ENCODE measurements around the gene AUTS2.

The AUTS2 gene

DNA sequence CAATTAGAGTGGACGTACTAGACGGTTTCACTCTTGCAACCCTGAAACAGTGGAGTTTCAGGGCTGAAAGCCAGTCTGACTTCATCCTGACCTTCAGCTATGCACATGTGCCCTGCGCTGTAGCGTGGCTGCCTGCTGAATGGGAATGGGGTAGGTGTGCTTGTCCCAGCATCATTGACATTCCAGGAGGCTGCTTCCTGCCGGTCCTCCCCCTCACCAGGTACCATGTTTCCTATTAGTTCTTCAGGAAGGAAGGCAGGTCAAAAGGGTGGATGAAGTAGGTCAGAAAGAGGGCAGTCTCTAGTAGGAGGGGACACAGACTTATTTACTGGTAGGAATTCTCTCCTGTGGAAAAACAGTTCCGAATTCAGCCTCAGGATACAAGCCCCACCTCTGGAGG lies 981.9 kb downstream of the AUTS2 start:
- Histone ChIP-seq H3K9me3 (ENCODE audit: control insufficient read depth, insufficient read depth, low read length) (no peaks in the 10 kb centered on the region), H3K27me3 (ENCODE audit: control insufficient read depth, insufficient read depth, low read length) (no peaks in the 10 kb centered on the region), H3K36me3 (ENCODE audit: control insufficient read depth, insufficient read depth, low read length) (no peaks in the 10 kb centered on the region), H3K4me1 (ENCODE audit: control insufficient read depth, insufficient read depth, low read length) (peaks cover 3% of the 10 kb centered on the region), H3K4me3 (ENCODE audit: low read length) (no peak overlapping the region), H3K27ac (ENCODE audit: low read length) (no peak overlapping the region)
- no CpG with 5 or more reads among the region's 6 CpGs for WGBS (ENCODE audit: insufficient coverage, insufficient read length)
- no peak for DNase-seq (ENCODE audit: low read depth, low spot score)

DNA sequence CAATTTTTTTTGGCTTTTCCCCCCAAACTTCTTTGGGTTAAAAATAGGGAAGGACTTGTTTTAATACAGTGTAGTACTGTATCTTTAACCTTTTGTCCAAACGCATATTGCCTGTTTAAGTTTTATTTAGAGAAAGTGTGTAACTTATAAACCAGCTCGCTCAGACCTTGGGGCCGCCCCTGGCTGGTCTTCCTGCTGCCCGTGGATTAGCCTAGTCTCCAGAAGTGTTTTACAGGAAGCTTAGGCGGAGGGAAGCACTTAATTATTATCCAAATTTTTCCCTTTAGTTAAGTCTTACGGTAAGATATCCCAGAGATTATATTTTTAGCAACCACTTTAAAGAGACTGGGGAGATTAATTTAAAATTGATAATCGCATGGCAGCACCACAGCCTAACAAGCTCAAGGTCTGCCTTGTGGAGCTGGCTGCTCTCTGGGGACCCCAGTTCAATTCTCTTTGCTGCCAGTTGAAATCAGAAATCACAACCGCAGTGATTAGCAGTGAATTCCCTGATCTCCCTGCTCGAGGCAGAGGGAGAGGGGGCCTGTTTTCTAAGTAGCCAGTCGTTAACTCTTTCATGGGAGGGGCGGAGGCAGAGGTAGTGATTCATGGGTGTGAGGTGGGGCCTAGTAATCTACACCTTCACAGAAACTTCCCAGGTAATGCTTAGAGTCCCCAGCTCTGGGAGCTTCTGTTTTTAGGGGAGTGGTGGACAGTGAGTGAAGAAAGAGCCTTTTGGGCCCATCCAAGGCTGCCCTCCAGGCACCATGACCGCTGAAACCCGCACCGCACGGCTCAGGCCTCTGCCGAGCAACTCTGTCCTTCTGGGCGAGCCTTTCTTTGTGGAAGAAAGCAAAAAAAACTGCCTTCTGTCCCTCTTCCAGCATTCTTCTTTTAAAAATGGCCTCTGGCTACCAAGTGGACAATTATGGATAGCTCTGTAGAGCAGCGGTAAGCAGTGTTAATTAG lies 984.9 kb downstream of the AUTS2 start:
- Histone ChIP-seq H3K36me3 (ENCODE audit: control insufficient read depth, insufficient read depth, low read length) (no peaks in the 10 kb centered on the region), H3K4me1 (ENCODE audit: control insufficient read depth, insufficient read depth, low read length) (peaks cover 3% of the 10 kb centered on the region), H3K27me3 (ENCODE audit: control insufficient read depth, insufficient read depth, low read length) (no peaks in the 10 kb centered on the region), H3K4me3 (ENCODE audit: low read length) (no peak overlapping the region), H3K27ac (ENCODE audit: low read length) (no peak overlapping the region), H3K9me3 (ENCODE audit: control insufficient read depth, insufficient read depth, low read length) (no peaks in the 10 kb centered on the region)
- WGBS (ENCODE audit: insufficient coverage, insufficient read length), result no CpG with 5 or more reads among the region's 18 CpGs
- no peak for DNase-seq (ENCODE audit: low read depth, low spot score)

DNA sequence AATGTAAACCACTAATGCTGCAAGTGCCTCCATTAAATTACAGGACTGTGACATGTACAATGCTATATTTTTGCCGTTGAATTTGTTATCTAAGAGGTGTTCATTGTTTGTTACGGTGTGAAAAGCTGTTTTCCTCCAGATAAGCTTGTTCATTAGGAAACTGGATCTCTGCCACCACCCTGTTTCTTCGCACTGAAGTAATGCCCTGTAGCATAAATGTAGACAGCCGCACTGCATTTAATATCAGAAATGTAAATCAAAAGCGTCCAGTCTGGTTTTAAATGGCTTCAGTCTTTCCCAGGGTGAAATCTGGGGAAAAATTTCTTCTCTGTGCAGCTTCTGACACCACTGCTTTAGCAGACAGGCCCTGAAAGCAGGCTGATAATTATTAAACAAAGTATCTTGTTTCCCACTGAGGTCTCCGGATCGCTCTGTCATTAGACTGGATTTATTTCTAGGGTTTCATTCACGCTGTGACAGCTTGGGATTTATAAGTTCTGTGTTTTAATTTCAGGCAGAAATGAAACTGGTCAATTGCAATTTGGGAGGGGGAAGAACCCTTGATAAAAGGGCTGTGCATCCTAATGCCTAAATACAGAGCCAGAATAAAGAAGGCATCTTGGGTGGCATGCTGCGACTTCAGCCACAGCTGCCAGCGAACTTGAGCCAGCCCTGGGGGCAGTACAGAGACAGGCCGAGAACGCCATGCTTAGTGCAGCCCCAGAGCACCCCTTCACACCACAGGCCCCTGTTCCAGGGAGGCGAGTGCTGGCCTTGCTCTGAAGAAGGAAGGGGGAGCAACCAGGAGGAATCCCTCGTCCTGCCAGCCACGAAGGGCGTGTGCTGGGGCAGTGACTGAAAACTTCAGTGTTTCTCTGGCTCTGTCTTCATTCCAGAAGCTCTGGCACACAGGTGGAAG lies 985.9 kb downstream of the AUTS2 start:
- no peaks in the 10 kb centered on the region for H3K36me3 ChIP-seq (ENCODE audit: control insufficient read depth, insufficient read depth, low read length)
- H3K4me3 ChIP-seq (ENCODE audit: low read length), result no peak overlapping the region
- peaks cover 5% of the 10 kb centered on the region for H3K4me1 ChIP-seq (ENCODE audit: control insufficient read depth, insufficient read depth, low read length)
- no CpG with 5 or more reads among the region's 16 CpGs for WGBS (ENCODE audit: insufficient coverage, insufficient read length)
- no peak for DNase-seq (ENCODE audit: low read depth, low spot score)
- H3K27ac ChIP-seq (ENCODE audit: low read length), result no peak overlapping the region
- H3K27me3 ChIP-seq (ENCODE audit: control insufficient read depth, insufficient read depth, low read length), result no peaks in the 10 kb centered on the region
- H3K9me3 ChIP-seq (ENCODE audit: control insufficient read depth, insufficient read depth, low read length), result no peaks in the 10 kb centered on the region

DNA sequence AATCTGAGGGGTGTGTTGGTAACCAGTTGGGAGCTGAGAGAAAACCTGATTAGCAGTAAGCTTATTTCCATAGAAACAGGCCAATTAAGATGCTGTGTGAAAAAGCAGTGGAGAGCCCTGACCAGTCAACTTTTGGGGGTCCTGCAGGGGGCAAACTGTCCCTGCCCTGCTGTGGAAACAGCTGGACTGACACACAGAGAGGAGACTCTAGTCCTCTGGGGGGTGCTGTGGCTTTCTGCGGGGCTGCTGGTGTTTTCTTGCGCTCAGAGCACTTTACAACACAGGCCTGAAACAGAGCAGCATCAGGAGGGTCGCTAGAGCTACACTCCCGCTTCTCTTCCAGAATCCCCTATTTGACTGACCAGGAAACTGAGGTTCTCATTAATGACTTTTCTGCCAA lies 986.8 kb downstream of the AUTS2 start:
- DNase-seq (ENCODE audit: low read depth, low spot score), result no peak
- peaks cover 5% of the 10 kb centered on the region for H3K4me1 ChIP-seq (ENCODE audit: control insufficient read depth, insufficient read depth, low read length)
- no peaks in the 10 kb centered on the region for H3K27me3 ChIP-seq (ENCODE audit: control insufficient read depth, insufficient read depth, low read length)
- no peaks in the 10 kb centered on the region for H3K36me3 ChIP-seq (ENCODE audit: control insufficient read depth, insufficient read depth, low read length)
- no peak overlapping the region for H3K4me3 ChIP-seq (ENCODE audit: low read length)
- WGBS (ENCODE audit: insufficient coverage, insufficient read length), result no CpG with 5 or more reads among the region's 4 CpGs
- H3K9me3 ChIP-seq (ENCODE audit: control insufficient read depth, insufficient read depth, low read length), result no peaks in the 10 kb centered on the region
- no peak overlapping the region for H3K27ac ChIP-seq (ENCODE audit: low read length)

DNA sequence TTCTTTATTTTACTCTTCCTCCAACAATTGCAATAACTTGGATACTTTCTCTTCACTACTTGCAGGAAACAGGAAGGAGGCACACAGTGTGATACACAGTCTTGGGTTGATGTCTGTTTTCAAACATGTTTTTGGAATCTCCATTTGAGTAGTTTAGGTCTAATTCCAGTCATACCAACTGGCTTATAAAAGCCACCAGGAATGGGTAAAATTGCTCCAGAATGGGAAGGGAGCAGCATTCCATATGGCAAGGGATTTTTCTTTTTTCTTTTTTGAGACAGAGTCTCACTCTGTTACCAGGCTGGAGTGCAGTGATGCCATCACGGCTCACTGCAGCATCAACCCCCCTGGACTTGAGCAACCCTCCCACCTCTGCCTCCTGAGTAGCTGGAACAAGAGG lies 988.5 kb downstream of the AUTS2 start:
- peaks cover 5% of the 10 kb centered on the region for H3K4me1 ChIP-seq (ENCODE audit: control insufficient read depth, insufficient read depth, low read length)
- H3K27me3 ChIP-seq (ENCODE audit: control insufficient read depth, insufficient read depth, low read length), result no peaks in the 10 kb centered on the region
- no CpG with 5 or more reads among the region's 1 CpG for WGBS (ENCODE audit: insufficient coverage, insufficient read length)
- H3K9me3 ChIP-seq (ENCODE audit: control insufficient read depth, insufficient read depth, low read length), result no peaks in the 10 kb centered on the region
- H3K27ac ChIP-seq (ENCODE audit: low read length), result no peak overlapping the region
- no peak overlapping the region for H3K4me3 ChIP-seq (ENCODE audit: low read length)
- H3K36me3 ChIP-seq (ENCODE audit: control insufficient read depth, insufficient read depth, low read length), result no peaks in the 10 kb centered on the region
- no peak for DNase-seq (ENCODE audit: low read depth, low spot score)

DNA sequence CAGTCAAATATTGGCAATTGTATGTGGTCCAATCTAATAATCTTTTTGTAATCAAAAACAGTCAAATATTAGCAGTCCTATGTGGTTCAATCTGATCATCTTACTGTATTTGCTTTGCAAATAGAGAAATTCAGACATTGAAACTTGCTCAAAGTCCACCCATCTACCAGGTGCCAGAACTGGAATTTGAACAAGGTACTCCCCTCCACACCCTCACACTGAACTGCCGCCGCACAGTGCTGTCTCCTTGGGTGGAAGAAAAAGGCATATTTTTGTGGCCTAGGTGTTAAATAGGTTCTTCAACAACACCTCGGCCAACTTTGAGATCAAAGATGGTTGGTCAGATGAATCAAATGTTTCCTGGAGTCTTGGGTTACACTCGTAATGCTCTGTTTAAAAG lies 989.5 kb downstream of the AUTS2 start:
- DNase-seq (ENCODE audit: low read depth, low spot score), result no peak
- Histone ChIP-seq H3K9me3 (ENCODE audit: control insufficient read depth, insufficient read depth, low read length) (no peaks in the 10 kb centered on the region), H3K27ac (ENCODE audit: low read length) (no peak overlapping the region), H3K4me3 (ENCODE audit: low read length) (no peak overlapping the region), H3K4me1 (ENCODE audit: control insufficient read depth, insufficient read depth, low read length) (peaks cover 5% of the 10 kb centered on the region), H3K27me3 (ENCODE audit: control insufficient read depth, insufficient read depth, low read length) (no peaks in the 10 kb centered on the region), H3K36me3 (ENCODE audit: control insufficient read depth, insufficient read depth, low read length) (no peaks in the 10 kb centered on the region)
- WGBS (ENCODE audit: insufficient coverage, insufficient read length), result no CpG with 5 or more reads among the region's 4 CpGs

DNA sequence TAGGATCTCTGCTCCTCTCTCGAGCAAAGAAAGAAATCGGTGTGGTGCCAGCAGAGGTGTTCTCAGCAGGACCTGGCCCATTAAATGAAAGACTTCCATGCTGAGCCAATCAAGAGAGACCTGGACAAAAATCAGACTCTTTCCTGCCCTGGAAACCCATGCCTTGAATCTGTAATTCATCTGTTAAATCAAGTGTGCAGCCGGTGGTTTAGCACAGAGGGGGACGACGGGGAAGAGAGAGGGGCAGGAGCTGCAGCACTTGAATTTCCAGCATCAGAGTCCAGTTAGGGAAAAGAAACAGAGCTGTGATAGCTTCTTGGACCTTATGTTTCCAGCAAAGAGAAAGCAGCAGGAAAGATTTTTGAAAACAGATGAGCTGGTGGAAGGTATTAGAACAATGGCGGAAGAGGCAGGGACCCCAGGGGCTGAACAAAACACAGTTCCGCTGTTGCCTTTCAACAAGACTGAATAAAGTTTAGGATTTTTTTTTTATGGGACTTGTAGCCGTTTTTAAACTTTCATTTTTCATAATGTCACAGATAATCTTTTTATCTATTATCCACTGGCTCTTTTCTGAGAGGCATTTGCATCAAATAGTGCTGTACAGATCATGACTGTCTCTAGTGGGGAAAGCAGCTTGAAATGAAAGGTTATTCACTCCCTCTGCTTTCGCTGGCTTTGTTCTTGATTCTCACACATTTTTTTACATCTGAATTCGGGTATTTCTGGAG lies 990.1 kb downstream of the AUTS2 start:
- H3K4me1 ChIP-seq (ENCODE audit: control insufficient read depth, insufficient read depth, low read length), result peaks cover 5% of the 10 kb centered on the region
- no peak overlapping the region for H3K27ac ChIP-seq (ENCODE audit: low read length)
- DNase-seq (ENCODE audit: low read depth, low spot score), result no peak
- no peaks in the 10 kb centered on the region for H3K9me3 ChIP-seq (ENCODE audit: control insufficient read depth, insufficient read depth, low read length)
- WGBS (ENCODE audit: insufficient coverage, insufficient read length), result no CpG with 5 or more reads among the region's 10 CpGs
- no peak overlapping the region for H3K4me3 ChIP-seq (ENCODE audit: low read length)
- H3K36me3 ChIP-seq (ENCODE audit: control insufficient read depth, insufficient read depth, low read length), result no peaks in the 10 kb centered on the region
- no peaks in the 10 kb centered on the region for H3K27me3 ChIP-seq (ENCODE audit: control insufficient read depth, insufficient read depth, low read length)

DNA sequence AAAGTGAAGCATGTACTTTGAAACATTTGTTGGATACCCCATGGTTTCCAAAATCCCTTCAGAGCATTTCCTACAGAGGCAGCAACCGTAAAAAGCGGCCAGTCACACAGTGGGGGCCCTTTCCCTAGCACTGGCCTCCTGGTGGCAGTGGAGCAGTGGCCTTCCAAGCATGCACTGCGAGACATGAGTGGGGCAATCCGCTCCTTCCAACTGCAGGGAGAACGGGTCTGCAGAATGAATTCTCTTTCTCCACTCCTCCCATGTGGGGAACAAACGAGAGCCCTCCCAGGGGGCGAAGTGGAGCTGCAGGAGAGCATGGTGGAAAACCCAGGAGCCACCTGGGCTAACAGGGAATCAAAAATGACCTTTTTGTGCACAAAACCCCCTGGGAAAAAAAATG lies 990.7 kb downstream of the AUTS2 start:
- DNase-seq (ENCODE audit: low read depth, low spot score), result no peak
- Histone ChIP-seq H3K4me3 (ENCODE audit: low read length) (no peak overlapping the region), H3K36me3 (ENCODE audit: control insufficient read depth, insufficient read depth, low read length) (no peaks in the 10 kb centered on the region), H3K9me3 (ENCODE audit: control insufficient read depth, insufficient read depth, low read length) (no peaks in the 10 kb centered on the region), H3K27ac (ENCODE audit: low read length) (no peak overlapping the region), H3K4me1 (ENCODE audit: control insufficient read depth, insufficient read depth, low read length) (peaks cover 5% of the 10 kb centered on the region), H3K27me3 (ENCODE audit: control insufficient read depth, insufficient read depth, low read length) (no peaks in the 10 kb centered on the region)
- no CpG with 5 or more reads among the region's 7 CpGs for WGBS (ENCODE audit: insufficient coverage, insufficient read length)

DNA sequence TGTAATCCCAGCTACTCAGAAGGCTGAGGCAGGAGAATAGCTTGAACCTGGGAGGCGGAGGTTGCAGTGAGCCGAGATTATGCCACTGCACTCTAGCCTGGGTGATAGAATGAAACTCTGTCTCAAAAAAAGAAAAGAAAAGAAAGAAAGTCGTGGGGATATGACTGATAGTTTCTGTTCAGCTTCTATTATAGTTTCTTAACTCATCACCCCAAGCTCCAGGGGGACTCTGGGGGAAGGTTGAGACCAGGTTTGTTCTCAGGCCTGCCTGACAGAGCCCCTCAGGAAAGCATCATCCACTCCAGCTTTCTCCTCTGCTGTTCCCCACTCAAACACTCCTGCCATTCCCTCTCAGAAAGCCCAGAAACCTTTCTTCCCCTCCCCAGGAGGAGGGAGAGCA lies 991.3 kb downstream of the AUTS2 start:
- no peak for DNase-seq (ENCODE audit: low read depth, low spot score)
- no peaks in the 10 kb centered on the region for H3K9me3 ChIP-seq (ENCODE audit: control insufficient read depth, insufficient read depth, low read length)
- H3K4me3 ChIP-seq (ENCODE audit: low read length), result no peak overlapping the region
- H3K4me1 ChIP-seq (ENCODE audit: control insufficient read depth, insufficient read depth, low read length), result peaks cover 3% of the 10 kb centered on the region
- H3K36me3 ChIP-seq (ENCODE audit: control insufficient read depth, insufficient read depth, low read length), result no peaks in the 10 kb centered on the region
- H3K27ac ChIP-seq (ENCODE audit: low read length), result no peak overlapping the region
- no CpG with 5 or more reads among the region's 3 CpGs for WGBS (ENCODE audit: insufficient coverage, insufficient read length)
- no peaks in the 10 kb centered on the region for H3K27me3 ChIP-seq (ENCODE audit: control insufficient read depth, insufficient read depth, low read length)
